Measurements from ENCODE around the gene PITX3.

DNA sequence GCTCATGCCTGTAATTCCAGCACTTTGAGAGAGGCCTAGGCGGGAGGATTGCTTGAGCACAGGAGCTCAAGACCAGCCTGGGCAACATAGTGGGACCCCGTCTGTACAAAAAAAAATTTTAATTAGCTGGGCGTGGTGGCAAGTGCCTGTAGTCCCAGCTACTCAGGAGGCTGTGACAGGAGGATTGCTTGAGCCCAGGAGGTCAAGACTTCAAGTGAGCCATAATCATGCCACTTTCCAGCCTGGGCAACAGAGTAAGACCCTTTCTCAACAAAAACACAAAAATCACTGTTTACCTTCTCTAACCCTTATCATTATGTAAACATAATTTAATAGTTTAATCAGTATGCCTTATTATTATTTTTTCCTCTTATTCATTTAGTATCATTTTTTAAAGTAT, 48.5 kb upstream of the PITX3 start:
- TF ChIP-seq JUND (IDR thresholded peaks at IDR 0.05) = no peak
- TF ChIP-seq, protein P1, sequence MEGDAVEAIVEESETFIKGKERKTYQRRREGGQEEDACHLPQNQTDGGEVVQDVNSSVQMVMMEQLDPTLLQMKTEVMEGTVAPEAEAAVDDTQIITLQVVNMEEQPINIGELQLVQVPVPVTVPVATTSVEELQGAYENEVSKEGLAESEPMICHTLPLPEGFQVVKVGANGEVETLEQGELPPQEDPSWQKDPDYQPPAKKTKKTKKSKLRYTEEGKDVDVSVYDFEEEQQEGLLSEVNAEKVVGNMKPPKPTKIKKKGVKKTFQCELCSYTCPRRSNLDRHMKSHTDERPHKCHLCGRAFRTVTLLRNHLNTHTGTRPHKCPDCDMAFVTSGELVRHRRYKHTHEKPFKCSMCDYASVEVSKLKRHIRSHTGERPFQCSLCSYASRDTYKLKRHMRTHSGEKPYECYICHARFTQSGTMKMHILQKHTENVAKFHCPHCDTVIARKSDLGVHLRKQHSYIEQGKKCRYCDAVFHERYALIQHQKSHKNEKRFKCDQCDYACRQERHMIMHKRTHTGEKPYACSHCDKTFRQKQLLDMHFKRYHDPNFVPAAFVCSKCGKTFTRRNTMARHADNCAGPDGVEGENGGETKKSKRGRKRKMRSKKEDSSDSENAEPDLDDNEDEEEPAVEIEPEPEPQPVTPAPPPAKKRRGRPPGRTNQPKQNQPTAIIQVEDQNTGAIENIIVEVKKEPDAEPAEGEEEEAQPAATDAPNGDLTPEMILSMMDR (IDR thresholded peaks at IDR 0.05; ENCODE audit: low read depth, low read length, missing input control) = no peak
- no peak for TF ChIP-seq GABPA (IDR thresholded peaks at IDR 0.05 in 1 of 2, conservative IDR thresholded peaks at IDR 0.05 in 1 of 2)
- no peak for TF ChIP-seq SP1 (IDR thresholded peaks at IDR 0.05)

Data from liver (tissue), 3 donors.